ENCODE results near the gene HOMER3.
"Not testable (repeated sequence)": the region's sequence is repeated elsewhere in the genome, so short reads cannot be mapped to it uniquely, and the experiment has no call there.

Gene HOMER3

DNA sequence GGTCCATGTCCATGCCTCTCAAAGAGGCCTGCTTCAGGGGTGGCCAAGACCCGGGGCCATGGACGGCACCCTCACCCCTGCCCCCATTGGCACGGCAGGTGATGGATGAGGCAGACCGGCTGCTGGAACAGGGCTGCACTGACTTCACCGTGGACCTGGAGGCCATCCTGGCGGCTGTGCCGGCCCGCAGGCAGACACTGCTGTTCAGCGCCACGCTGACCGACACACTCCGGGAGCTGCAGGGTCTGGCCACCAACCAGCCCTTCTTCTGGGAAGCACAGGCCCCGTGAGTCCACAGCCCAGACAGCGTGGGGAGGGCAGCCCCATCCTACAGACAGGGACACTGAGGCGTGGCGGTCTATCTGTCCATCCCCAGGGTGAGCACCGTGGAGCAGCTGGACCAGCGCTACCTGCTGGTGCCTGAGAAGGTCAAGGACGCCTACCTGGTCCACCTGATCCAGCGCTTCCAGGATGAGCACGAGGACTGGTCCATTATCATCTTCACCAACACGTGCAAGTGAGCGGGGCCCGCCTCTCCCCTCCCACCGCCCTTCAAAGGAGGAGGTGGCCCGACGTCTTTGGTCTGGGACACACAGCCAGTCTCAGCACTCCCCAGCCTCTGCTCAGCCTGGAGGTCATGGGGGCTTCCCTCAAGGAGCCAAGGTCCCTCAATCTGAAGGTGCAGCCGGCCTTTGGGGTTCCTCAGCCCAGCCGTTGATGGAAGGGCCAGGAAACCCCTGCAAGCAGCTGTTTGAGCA lies 18.6 kb downstream of the HOMER3 start:
- DNase-seq = no peak

- DNase-seq = no peak
These were observed 19.4 kb downstream of the HOMER3 start for GRCh38 chr19:18921593-18921992.

GRCh38 chr19:18920400-18920799 lies 20.6 kb downstream of the HOMER3 start:
- DNase-seq = no peak

GRCh38 chr19:18919900-18920214 lies 21.2 kb downstream of the HOMER3 start:
- DNase-seq = no peak

- peak; percentile 95 to 99 (median 98) for DNase-seq
These were observed 21.7 kb downstream of the HOMER3 start, which contains the start of the genes COPE and DDX49 for GRCh38 chr19:18919086-18919899. TSS of gene COPE (minus strand) at chr19:18919387. CDS start at chr19:18919348, 39 bp downstream. TSS of gene DDX49 (plus strand) at chr19:18919715. CDS start at chr19:18919742, 27 bp downstream.

DNA sequence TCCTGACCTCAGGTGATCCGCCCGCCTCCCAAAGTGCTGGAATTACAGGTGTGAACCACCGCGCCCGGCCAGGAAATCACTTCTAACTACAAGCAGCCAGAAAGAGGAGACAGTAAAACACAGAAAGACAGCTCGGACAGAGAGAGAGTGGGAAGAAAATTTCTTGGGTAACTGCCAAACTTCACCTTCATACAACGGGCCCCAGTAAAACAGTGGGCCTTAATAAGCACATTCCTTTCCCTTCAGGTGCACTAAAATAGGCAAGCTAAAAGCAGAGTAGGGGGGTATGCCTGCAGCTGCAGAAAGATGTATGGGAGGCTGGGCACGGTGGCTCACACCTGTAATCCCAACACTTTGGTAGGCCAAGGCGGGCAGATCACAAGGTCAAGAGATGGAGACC lies 23.4 kb downstream of the HOMER3 start:
- DNase-seq = not testable (repeated sequence)

- DNase-seq = peak in 2 of 6 experiments; percentile 3 to 11
These were observed 25.4 kb downstream of the HOMER3 start for GRCh38 chr19:18915639-18916038.

GRCh38 chr19:18913466-18913865 lies 27.6 kb downstream of the HOMER3 start:
- DNase-seq = no peak

- no peak for DNase-seq
These were observed 28.1 kb downstream of the HOMER3 start for GRCh38 chr19:18912933-18913332.

DNA sequence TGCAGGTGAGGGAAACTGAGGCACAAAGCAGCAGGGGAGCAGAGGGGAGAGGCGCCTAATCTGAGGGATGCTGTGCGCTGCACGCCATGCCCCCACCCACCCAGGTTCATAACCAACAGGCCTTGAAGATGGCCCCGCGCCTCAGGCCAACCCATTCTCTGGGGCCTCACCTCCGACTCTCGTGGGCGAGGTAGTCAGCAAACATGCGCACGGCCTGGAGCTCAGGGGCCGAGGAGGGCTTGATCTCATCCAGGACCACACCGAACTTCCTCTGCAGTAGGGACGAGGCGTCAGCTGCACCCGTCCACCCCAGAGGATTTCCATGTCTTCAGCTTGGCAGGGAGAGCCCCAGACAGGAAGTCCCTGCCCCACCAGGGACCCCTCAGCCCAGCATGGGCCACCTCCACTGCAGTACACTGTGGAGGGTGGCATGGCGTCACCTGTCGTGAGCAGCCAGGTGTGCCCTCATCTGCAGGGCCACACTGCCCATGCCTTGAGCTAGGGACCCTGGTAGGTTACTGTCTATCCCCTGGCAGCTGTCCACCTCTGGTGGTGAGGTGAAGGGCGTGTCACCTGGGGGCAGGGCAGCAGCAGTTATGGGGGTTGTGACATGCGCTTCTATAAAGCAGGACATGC lies 30.1 kb downstream of the HOMER3 start:
- no peak for DNase-seq

DNA sequence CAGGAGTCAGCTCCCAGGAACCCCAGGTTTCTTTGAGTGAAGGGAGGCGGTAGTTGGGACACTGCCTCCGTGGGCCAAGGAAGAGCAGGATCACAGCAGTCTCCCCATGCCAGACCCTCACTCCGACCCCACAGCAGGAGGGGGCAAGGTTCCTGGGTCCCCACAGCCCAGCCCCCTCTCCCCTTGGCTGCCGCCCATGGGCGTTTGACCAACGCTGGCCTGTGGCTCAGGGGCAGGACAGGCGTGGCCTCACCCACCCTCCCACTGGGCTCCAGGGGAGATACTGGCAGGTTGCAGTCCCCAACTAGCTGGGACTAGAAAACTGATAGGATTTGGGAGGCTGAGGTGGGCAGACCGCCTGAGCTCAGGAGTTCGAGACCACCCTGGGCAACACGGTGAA lies 31.0 kb downstream of the HOMER3 start:
- no peak for DNase-seq

GRCh38 chr19:18908917-18909619 lies 31.9 kb downstream of the HOMER3 start:
- no peak for DNase-seq

GRCh38 chr19:18906605-18907519 lies 34.2 kb downstream of the HOMER3 start:
- DNase-seq = no peak

DNA sequence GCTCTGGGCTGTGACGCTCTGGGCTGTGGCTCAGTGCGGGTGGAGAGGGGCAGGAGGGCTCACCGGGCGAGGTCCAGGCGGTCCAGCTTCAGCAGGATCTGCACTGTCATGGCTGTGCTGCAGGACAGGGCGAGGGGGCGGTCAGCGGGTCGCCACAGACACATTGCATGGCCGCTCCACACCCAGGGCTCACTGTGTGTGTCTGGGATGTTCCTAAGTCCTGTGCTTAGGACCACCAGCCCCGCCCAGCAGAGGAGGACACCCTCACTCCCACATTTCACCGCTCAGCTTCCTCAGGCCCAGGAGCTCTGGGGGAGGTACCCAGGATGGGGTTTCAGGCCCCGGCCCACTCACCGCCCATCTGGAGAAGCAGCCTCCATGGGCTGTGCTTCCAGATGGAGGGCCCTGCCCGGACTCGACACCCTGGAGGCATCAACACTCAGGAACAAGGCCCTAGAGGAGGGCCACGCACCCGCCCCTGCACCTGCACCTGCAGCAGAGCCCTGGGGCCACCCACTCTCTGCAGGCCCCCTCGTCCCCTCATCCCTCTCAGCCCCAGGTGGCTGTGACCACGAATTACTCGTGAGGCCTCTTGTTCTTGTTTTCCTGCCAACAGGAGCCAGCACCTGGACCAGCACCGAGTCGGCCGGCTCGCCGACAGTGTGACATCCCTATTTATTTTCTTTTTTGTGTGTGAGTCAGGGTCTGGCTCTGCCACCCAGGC lies 35.3 kb downstream of the HOMER3 start:
- DNase-seq = no peak

DNA sequence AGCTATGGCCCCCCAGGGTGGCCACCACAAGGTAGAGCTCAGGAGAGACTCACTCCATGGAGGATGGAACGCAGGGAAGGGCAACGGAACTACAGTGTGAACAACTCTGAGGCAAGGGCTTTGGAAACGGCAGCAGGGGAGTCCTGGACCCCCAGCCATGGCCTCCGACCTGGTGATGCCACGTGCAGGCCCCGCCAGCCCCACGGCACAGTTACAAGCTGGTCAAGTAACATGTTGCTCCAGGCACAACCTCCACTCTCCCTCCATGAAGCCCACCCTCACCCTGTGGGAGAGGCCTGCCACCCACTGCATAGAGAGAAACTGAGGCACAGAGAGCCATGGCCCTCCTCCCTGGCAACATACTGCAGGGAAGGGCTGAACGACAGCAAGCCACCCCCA lies 36.0 kb downstream of the HOMER3 start:
- DNase-seq = no peak

DNA sequence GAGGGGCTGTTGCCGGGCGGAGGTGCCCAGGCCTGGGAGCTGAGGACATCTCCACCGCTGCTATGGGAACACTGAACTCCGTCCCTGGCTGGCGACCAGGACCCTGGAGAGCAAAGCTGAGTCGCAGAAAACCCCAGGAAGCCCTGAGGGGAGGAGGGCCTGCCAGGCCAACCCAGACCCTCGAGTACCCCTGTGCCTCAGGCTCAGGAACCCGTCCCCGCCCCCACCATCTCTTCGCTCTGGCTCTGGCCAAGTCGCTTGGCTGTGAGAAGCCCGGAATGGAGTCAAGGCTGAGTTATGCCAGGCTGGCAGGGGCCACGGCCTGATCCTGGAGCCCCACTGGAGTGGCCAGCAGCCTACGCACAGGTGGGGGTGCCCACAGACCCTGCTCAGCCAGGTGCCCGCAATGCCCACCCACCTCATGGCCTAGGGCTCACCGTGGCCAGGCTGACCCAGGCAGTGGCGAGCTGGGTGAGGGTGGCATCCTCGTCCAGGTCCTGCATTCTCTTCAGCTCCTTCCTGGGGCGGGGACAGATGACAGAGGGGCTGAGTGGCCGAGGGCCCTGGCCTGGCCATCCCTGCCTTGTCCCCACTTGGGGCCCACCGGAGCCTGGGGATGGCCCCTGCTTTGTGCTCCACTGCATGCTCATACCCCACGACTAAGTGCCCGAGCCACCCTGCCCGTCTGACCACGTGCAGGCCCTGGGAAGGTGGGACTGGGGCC lies 36.5 kb downstream of the HOMER3 start:
- DNase-seq = no peak

DNA sequence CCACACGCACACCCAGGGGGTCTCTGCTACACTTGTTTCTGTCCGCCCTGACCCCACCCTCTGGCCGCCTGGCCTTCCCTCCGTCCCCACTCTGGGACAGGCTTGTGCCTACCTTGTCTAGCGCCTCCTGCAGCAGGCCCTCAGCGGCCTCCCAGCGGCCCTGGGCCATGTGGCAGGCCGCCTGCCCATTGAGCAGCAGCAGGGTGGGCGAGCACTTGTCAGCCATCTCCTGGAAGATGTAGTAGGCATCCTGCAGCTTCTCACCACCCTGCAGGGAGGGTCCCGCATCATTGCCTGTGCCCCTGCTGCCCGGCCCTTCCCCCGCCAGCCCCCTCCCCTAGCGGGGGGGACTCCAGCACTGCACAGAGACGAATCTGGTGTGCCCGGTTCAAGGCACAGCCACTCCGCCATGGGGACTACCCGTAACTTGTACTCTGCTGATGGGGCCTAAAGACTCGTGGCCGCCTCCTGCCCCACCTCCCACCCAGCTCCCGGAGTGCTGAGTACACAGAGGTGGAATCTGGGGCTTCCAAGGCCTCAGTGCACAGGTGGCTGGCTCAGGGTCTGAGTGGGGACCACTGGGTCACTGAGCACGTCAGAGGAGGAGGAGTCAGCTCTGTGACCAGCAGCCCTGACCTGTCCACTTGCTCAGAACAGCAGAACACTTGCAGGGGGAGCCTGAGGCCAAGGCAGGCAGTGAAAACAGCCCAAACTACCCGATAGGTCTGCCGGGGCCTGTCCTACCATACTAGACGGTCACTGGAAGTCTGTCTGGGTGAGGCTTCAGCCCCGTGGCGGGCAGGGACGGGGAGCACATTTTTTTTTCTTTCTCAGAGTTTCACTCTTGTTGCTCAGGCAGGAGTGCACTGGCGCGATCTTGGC lies 37.6 kb downstream of the HOMER3 start:
- no peak for DNase-seq

- DNase-seq = not testable (repeated sequence)
These were observed 38.5 kb downstream of the HOMER3 start for GRCh38 chr19:18902519-18902918.

DNA sequence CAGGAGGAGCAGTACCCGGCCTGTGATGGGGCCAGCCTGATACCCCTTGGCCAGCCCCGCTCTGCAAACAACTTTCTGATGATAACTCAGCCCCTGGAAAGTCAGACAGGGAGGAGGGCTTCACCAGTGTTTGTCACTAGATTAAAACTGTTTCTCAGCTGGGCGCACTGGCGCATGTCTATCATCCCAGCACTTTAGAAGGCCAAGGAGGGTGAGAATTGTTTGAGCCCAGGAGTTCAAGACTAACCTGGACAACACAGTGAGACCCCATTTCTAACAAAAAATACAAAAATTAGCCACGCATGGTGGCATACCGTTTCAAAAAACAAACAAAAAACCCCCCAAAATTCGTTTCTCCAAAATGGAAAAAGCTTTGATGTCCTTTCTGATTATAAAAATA lies 39.5 kb downstream of the HOMER3 start:
- DNase-seq = no peak
